Hepatocyte (in vitro differentiated cells): Measurements from ENCODE around the gene PRDM11. TPM values are rescaled to one million over a fixed set of nuclear protein-coding genes. Genes with fewer than 3 reads are reported as not detected.
"Not testable (repeated sequence)": the region's sequence is repeated elsewhere in the genome, so short reads cannot be mapped to it uniquely, and the experiment has no call there.

ENCODE experiments used
- DNase-seq: peaks from one replicate; pipeline ENCODE4 v3.0.0-alpha.2; 2016; ENCODE audit warnings: low spot score
- H2AFZ ChIP-seq: fragments of 200-600 bp; sonication (generic); 2 replicates; pipeline ENCODE4 v1.6.0; 2016; ENCODE audit warnings: antibody characterized with exemption, mild to moderate bottlenecking
- H3K27ac ChIP-seq: fragments of 200-600 bp; sonication (generic); 2 replicates; pipeline ENCODE4 v1.5.1; 2016; ENCODE audit warnings: mild to moderate bottlenecking
- H3K27me3 ChIP-seq: fragments of 200-600 bp; sonication (generic); 2 replicates; pipeline ENCODE4 v1.6.1; 2016
- H3K36me3 ChIP-seq: fragments of 200-600 bp; sonication (generic); replicated peaks from 2 replicates; pipeline ENCODE4 v1.5.1; 2016; ENCODE audit warnings: low read depth; ENCODE audit not compliant: insufficient read depth
- H3K4me1 ChIP-seq: fragments of 200-600 bp; sonication (generic); 2 replicates; pipeline ENCODE4 v1.5.1; 2016; ENCODE audit warnings: mild to moderate bottlenecking, moderate library complexity; ENCODE audit not compliant: insufficient read depth
- H3K4me2 ChIP-seq: fragments of 200-600 bp; sonication (generic); 2 replicates; pipeline ENCODE4 v1.6.0; 2016
- H3K4me3 ChIP-seq: fragments of 200-600 bp; sonication (generic); 2 replicates; pipeline ENCODE4 v1.5.1; 2016; ENCODE audit warnings: mild to moderate bottlenecking
- H3K79me2 ChIP-seq: fragments of 200-600 bp; sonication (generic); 2 replicates; pipeline ENCODE4 v1.6.0; 2017; ENCODE audit warnings: mild to moderate bottlenecking
- H3K9me2 ChIP-seq: fragments of 200-600 bp; sonication (generic); replicated peaks from 2 replicates; pipeline ENCODE4 v1.6.0; 2017; ENCODE audit warnings: mild to moderate bottlenecking; ENCODE audit not compliant: insufficient read depth
- H3K9me3 ChIP-seq: fragments of 200-600 bp; sonication (generic); 2 replicates; pipeline ENCODE4 v1.5.1; 2016; ENCODE audit warnings: low read depth, mild to moderate bottlenecking
- H4K20me1 ChIP-seq: fragments of 200-600 bp; sonication (generic); 2 replicates; pipeline ENCODE4 v1.6.0; 2016; ENCODE audit warnings: mild to moderate bottlenecking; ENCODE audit not compliant: insufficient read depth, poor library complexity, severe bottlenecking
- CTCF ChIP-seq: fragments of 200-600 bp; sonication (generic); IDR thresholded peaks from 2 replicates; pipeline ENCODE4 v1.5.1; 2016; ENCODE audit warnings: antibody characterized with exemption, mild to moderate bottlenecking; ENCODE audit not compliant: poor library complexity
- EZH2 ChIP-seq: fragments of 200-600 bp; sonication (generic); IDR thresholded peaks from 2 replicates; pipeline ENCODE4 v1.6.1; 2016; ENCODE audit warnings: antibody characterized with exemption, mild to moderate bottlenecking, borderline replicate concordance
- EZH2phosphoT487 ChIP-seq: fragments of 200-600 bp; sonication (generic); IDR thresholded peaks from one replicate; pipeline ENCODE4 v1.6.1; 2018; ENCODE audit warnings: antibody characterized with exemption, mild to moderate bottlenecking, low read depth, moderate library complexity; ENCODE audit not compliant: unreplicated experiment, severe bottlenecking
- WGBS: methylation state at CpG from one replicate; pipeline ENCODE4 v1.1.6; 2016; ENCODE audit warnings: low lambda C conversion rate; ENCODE audit errors: missing lambda C conversion rate; 5-methylcytosine and 5-hydroxymethylcytosine counted together
- polyA plus RNA-seq: library from polyadenylated mRNA; unstranded; fragments of >200 nt; fragmentation: Nextera tagmentation; extraction: Ambion mirVana; gene quantifications from 2 replicates; pipeline ENCODE4 v1.2.1, GENCODE V29; 2016
- total RNA-seq: library from RNA; depleted of rRNA; stranded (reverse); fragments of >200 nt; gene quantifications from 2 replicates; pipeline ENCODE4 v1.2.3, GENCODE V29; 2014

Gene PRDM11
- total and polyA plus RNA-seq, 2 experiments from 2014 or later: 11.2 to 15.0 TPM

DNA sequence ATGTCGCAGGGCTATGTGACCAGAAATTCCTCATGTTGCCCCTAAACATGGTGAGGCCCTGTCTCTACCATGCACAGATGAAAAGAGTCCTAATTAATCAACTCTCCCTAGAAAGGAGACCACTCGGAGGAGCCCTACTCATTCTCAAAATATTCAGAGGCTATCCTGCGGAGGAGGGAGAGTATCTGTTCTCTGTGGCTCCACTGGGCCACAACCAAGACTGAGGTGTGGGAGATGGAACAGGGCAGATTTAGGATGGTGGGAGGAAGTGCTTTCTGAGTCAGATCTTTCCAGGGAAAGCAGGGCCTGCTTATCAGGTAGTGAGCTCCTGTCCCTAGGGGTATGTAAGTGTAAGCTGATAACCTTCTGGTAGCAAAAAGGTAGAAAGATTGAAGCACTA is 37.0 kb upstream of the PRDM11 start:
- Histone ChIP-seq H3K9me2 (no peaks in the 10 kb centered on the region), H2AFZ (no peak overlapping the region), H3K27me3 (peaks cover 6% of the 10 kb centered on the region), H3K36me3 (no peaks in the 10 kb centered on the region), H3K4me3 (no peak overlapping the region), H3K9me3 (no peaks in the 10 kb centered on the region), H3K27ac (no peak overlapping the region), H3K4me1 (peaks cover 17% of the 10 kb centered on the region), H3K79me2 (no peaks in the 10 kb centered on the region), H4K20me1 (no peaks in the 10 kb centered on the region), H3K4me2 (no peak overlapping the region)
- no peak for TF ChIP-seq CTCF
- TF ChIP-seq EZH2phosphoT487: no peak
- no peak for TF ChIP-seq EZH2
- WGBS: 76% methylated on average over 3 of the region's 3 CpGs
- no peak for DNase-seq

- Histone ChIP-seq H3K4me3 (no peak overlapping the region), H3K79me2 (no peaks in the 10 kb centered on the region), H3K9me3 (no peaks in the 10 kb centered on the region), H3K36me3 (no peaks in the 10 kb centered on the region), H3K4me2 (no peak overlapping the region), H3K27ac (no peak overlapping the region), H3K27me3 (peaks cover 11% of the 10 kb centered on the region), H2AFZ (no peak overlapping the region), H4K20me1 (no peaks in the 10 kb centered on the region), H3K4me1 (peaks cover 17% of the 10 kb centered on the region), H3K9me2 (no peaks in the 10 kb centered on the region)
- WGBS: 7% methylated on average over 10 of the region's 10 CpGs
- TF ChIP-seq EZH2phosphoT487 (no peak), CTCF (peak; percentile 74)
- DNase-seq: peak; percentile 85
Measured at GRCh38 chr11:45110562-45110961, 35.9 kb upstream of the PRDM11 start.

DNA sequence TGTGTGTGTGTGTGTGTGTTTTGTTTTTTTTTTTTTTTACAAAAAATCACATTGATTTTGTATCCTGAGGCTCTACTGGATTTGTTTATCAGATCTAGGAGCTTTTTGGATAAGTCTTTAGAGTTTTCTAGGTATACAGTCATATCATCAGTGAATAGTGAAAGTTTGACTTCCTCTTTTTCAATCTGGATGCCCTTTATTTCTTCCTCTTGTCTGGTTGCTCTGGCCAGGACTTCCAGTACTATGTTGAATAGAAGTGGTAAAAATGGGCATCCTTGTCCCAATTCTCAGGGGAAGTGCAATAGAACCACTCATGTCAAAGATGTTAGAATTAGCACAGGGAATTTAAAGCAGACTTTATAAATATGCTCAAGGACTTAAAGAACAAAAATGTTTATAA is 32.6 kb upstream of the PRDM11 start:
- H3K27me3 ChIP-seq: peaks cover 16% of the 10 kb centered on the region
- H2AFZ ChIP-seq: no peak overlapping the region
- H3K9me3 ChIP-seq: no peaks in the 10 kb centered on the region
- H3K27ac ChIP-seq: no peak overlapping the region
- no peaks in the 10 kb centered on the region for H3K79me2 ChIP-seq
- H3K9me2 ChIP-seq: no peaks in the 10 kb centered on the region
- peaks cover 1% of the 10 kb centered on the region for H3K4me1 ChIP-seq
- H4K20me1 ChIP-seq: no peaks in the 10 kb centered on the region
- no peaks in the 10 kb centered on the region for H3K36me3 ChIP-seq
- TF ChIP-seq CTCF (no peak), EZH2 (no peak), EZH2phosphoT487 (no peak)
- DNase-seq: no peak
- no peak overlapping the region for H3K4me3 ChIP-seq
- no peak overlapping the region for H3K4me2 ChIP-seq

DNA sequence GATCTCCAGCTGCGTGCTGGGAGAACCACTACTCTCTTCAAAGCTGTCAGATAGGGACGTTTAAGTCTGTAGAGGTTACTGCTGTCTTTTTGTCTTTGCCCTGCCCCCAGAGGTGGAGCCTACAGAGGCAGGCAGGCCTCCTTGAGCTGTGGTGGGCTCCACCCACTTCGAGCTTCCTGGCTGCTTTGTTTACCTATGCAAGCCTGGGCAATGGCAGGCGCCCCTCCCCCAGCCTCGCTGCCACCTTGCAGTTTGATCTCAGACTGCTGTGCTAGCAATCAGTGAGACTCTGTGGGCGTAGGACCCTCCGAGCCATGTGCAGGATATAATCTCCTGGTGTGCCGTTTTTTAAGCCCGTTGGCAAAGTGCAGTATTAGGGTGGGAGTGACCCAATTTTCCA is 18.6 kb upstream of the PRDM11 start:
- H3K27ac ChIP-seq, H3K36me3 ChIP-seq, H3K4me2 ChIP-seq, H3K9me3 ChIP-seq, H3K4me1 ChIP-seq, H4K20me1 ChIP-seq, H2AFZ ChIP-seq, H3K4me3 ChIP-seq, DNase-seq, H3K9me2 ChIP-seq, H3K79me2 ChIP-seq: not testable (repeated sequence)
- 87% methylated on average over 9 of the region's 9 CpGs for WGBS
- peaks cover 15% of the 10 kb centered on the region for H3K27me3 ChIP-seq
